HG03558 (cell line): ENCODE results near the gene AP2A2.

Source experiments
- ATAC-seq: cut with Tn5 transposase; IDR thresholded peaks from one replicate; pipeline ENCODE4 v1.9.1; 2021; ENCODE audit warnings: moderate number of reproducible peaks; ENCODE audit not compliant: unreplicated experiment; ENCODE audit errors: extremely low read depth

AP2A2 gene

DNA sequence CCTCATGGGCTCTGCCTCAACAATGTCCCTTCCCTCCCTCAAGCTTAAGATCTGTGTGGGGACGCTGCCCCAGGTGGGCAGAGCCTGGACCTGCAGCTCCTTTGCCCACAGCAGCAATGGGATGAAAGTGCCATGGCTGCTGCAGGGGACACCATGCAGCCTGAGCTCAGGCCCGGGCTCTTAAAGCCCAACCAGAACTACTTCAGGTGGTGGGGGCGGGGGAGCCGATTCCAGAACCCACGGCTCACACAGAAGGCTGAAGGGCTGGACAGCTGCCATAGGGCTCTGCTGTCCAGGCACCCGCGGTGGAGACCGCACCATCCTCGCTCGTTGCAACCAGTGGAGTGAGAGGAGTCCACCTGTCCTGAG lies 27.5 kb upstream of the AP2A2 start:
- ATAC-seq: no peak

- no peak for ATAC-seq
Measured at GRCh38 chr11:898540-899190, 27.0 kb upstream of the AP2A2 start.

DNA sequence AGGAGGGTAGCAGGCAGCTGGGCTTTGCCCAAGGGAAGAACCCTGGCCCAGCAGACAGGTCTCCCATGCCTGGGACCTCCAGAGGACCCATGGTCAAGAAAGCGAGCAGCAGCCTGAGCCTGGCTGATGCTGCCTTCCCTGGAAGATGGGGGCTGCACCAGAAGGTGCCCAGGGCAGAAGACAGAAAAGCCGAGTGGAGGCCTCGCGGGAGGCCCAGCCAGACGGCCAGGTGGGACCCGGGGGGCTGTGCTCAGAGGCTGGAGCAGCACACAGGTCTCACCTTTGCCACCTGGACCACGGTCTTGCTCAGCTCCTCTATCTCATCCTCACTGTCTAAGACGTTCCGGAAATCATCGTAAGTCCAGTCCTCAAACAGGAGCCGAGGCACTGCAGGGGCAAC lies 25.9 kb upstream of the AP2A2 start:
- no peak for ATAC-seq

DNA sequence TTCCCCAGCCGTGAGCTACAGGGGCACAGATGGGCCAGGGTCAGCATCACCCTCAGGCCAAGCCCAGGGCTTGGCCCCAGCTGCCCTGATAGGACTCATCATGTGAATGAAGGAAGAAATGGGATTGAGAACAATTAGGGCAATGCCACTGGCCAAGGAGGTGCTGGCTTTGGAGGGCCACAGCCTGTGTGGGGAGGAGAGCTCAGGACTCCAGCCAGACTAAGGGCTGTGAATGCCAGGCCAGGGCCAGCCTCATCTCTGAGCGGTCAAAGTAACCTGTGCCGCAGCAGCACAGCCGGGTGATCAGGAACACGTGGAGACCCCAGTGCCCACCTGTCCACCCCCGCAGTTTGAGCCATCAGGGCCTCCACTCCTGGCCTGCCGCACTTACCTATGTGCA lies 25.1 kb upstream of the AP2A2 start:
- ATAC-seq: no peak

DNA sequence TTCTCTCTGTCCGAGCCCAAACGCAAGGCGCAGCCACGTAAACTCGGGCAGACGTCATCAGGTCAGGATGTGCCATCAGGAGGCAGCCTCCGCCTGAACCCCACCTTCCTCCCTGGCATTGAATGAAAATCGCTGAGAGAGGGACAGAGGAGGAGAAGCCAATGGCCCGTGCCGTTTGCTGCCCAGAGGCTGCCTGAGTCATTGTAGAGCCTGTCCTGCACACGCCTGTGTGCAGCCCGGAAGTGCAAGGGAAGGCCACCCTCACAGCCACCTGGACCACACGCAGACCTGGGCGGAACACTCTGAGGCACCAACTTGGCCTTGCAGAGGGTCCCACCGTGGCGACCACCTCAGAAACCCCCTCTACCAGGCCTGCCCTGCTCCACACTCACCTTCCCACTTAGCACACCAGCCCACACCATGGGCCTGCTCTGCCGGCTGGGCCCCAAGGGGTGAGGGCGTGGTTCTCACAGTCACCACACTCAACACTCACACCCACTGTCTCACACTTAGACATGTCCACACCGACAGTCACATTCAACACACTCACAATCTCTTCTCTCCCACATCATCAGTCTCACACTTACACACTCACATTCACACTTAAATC lies 24.1 kb upstream of the AP2A2 start:
- ATAC-seq: no peak

GRCh38 chr11:904380-904779 lies 21.3 kb upstream of the AP2A2 start:
- ATAC-seq: no peak

- no peak for ATAC-seq
Measured at GRCh38 chr11:905952-906351, 19.7 kb upstream of the AP2A2 start.

DNA sequence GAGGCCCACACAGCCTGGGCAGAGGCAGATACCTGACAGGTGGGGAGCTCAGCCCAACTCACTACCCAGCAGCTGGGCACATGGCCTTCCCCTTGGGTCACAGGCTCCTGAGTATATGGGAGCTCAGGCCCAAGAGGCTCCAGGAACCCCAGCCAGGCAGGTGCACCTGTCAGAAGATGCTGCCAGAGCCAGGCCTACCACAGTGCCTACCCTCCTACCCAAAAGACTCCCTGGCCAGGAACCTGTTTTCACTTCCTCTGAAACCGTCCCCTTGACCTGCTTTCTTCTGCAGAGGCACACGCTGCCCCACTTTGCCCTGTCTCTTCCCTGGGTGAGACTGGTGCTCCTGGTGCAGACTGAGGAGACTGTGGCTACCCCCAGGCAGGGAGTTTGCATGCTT lies 18.0 kb upstream of the AP2A2 start:
- no peak for ATAC-seq

- no peak for ATAC-seq
Measured at GRCh38 chr11:908273-908672, 17.4 kb upstream of the AP2A2 start.

DNA sequence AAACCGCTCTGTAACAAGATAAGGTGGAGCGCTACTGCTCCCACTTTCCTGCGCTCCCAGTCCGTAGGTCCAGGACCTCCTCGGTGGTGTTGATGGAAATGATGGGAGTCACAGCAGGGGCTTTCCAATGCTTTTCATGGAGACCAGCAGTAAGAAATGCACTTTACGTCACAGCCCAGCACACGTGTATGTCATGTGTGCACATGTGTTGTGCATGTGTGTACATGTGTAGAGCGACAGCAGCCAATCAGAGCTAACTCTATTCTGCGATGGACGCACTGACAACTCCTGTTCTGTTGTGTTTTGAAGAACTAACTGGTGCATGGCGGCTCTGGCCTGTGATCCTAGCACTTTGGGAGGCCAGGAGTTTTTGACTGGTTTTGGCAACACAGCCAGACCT lies 16.3 kb upstream of the AP2A2 start:
- no peak for ATAC-seq

- no peak for ATAC-seq
Measured at GRCh38 chr11:910044-910588, 15.6 kb upstream of the AP2A2 start.

GRCh38 chr11:910589-911030 lies 15.1 kb upstream of the AP2A2 start, which contains the start of gene CHID1:
CHID1 (minus strand) TSS chr11:910810; CDS start chr11:904816, 5,994 bp downstream.
- ATAC-seq: peak; percentile 61

DNA sequence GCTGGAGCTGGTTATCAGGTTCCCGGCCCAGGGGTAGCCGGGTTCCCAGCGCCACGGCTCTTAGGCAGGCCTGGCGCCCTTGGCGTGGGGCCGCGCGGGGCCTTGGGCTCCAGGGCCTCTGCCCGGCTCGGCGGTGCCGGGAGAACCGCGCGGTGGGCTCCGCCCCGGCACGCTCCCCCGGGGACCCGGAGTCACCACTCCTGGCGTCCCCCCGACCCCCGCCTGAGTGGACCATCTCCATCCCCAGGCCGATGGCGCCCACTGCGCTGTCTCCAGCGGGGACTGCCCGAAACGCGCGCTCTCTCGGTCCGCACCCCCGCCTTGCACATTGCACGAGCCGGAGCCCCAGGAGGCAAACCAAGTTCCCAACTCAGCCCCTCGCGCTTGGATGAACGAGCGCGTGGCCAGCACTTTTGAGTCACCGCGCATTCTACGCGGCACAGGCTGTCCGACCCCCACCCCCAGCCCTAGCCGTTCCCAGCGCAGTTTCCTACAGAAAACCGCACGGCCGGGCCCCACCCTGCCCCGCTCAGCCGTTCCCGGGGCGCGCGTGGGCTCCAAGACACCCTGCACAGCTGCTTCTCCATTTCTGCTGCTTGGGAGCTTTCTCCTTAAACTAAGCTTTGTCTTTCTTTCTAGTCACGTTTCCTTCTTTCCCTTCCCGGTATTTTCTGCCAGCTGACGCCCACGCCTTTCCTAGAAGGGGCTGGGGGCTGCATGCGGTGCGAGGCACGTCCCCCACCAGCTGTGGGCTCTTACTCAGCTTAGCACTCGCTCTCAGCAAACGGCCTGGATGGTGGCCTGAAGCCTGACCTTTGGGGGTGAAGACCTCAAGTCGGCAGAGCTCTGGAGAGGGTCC lies 14.4 kb upstream of the AP2A2 start:
- ATAC-seq: no peak

DNA sequence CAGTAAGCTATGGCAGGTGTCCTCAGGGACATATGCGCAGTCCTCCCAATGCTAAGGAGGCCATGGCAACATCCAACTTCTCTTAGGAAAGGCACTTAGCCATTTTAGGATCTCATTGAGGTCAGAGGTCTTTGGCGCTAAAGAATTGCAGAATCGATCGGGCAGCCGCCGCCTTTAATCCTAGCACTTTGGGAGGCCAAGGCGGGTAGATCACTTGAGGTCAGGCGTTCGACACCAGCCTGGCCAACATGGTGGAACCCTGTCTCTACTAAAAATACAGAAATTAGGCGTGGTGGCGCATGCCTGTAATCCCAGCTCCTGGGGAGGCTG lies 13.8 kb upstream of the AP2A2 start:
- no peak for ATAC-seq

GRCh38 chr11:912266-912665 lies 13.4 kb upstream of the AP2A2 start:
- no peak for ATAC-seq

DNA sequence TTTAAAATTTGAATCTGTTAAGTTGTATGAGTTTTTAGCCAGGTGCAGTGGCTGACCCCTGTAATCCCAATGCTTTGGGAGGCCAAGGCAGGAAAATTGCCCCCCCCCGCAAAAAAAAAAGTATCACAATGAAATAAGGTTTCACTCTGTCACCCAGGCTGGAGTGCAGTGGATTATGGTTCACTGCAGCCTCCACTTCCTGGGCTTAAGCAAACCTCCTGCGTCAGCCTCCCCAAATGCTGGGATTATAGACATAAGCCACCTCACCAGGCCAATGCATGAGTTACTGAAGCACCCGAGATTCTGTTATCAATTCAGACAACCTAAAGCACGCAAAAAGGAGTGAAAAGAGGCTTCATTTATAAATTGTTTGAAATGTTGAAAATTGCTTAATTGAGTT lies 12.6 kb upstream of the AP2A2 start:
- ATAC-seq: no peak

GRCh38 chr11:914204-914603 lies 11.5 kb upstream of the AP2A2 start:
- ATAC-seq: no peak

GRCh38 chr11:914747-915501 lies 10.7 kb upstream of the AP2A2 start:
- ATAC-seq: no peak

DNA sequence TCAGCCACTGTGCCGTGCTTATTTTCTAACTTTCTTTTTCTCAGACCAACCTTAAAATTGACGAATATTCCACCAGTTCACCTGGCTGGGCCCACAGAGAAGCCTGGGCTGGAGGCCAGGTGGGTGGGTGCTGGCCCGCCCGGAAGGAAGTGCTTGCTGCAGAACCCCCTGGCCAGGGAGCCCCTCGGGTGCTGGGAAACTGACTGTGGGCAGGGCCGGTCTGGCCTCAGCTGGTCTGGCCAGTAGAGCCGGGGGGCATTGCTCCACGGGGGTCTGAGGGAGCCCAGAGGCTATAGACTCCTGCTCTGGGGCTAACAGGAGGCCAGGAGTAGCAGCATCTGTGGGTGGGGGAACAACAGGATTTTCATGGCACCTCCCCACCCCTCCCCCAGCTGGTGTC lies 8.2 kb upstream of the AP2A2 start:
- no peak for ATAC-seq

DNA sequence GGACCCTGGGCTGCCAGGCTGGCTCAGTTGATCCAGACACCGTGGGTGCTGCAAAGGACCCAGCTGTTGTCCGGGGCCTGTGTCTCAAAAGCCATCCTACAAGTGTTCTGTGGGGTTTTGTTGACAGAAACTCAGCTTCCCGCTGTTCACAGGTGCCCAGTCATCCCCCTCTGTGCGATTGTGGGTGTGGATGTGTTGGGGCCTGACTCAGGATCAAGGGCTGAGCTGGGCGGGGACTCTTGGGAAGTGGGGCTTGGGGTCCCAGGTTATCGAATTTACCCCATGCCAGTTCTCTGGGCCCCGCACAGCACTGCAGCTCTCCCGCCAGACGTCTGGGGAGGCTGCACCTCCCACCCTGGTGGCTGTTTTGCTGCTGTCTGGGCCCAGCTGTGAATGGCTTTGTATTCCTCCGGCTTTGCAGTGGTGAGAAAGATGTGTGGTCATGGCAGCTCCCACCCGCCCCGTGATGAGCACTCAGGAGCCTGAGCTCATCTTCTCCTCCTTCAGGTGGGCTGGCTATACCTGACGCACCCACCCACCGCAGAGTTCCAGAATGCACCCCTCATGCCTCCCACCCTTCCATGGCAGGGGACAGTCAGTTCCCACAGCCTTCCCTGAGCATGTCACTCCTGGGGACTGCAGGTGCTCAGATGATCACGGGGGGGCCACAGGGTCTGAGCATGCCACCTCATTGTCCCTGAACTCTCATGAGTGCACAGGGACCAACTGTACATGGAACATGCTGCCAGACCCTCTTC lies 3.6 kb upstream of the AP2A2 start:
- ATAC-seq: no peak
